ENCODE results near the gene HSPB1.
"Not testable (repeated sequence)": the region's sequence is repeated elsewhere in the genome, so short reads cannot be mapped to it uniquely, and the experiment has no call there.

Gene HSPB1

GRCh38 chr7:76308874-76309273 is 6.4 kb downstream of the HSPB1 start:
- not testable (repeated sequence) for DNase-seq (ENCODE audit: low read depth)

- not testable (repeated sequence) for DNase-seq (ENCODE audit: low read depth)
Observed at GRCh38 chr7:76309341-76310101, 7.0 kb downstream of the HSPB1 start.

- no peak for DNase-seq (ENCODE audit: low read depth)
Observed at GRCh38 chr7:76310102-76310957, 7.9 kb downstream of the HSPB1 start.

- not testable (repeated sequence) for DNase-seq (ENCODE audit: low read depth)
Observed at GRCh38 chr7:76311838-76312237, 9.4 kb downstream of the HSPB1 start.

GRCh38 chr7:76314042-76314721 is 11.7 kb downstream of the HSPB1 start:
- DNase-seq (ENCODE audit: low read depth): no peak

- not testable (repeated sequence) for DNase-seq (ENCODE audit: low read depth)
Observed at GRCh38 chr7:76314740-76315139, 12.3 kb downstream of the HSPB1 start.

- no peak for DNase-seq (ENCODE audit: low read depth)
Observed at GRCh38 chr7:76315364-76315763, 12.9 kb downstream of the HSPB1 start.

- no peak for DNase-seq (ENCODE audit: low read depth)
Observed at GRCh38 chr7:76316984-76317781, 14.7 kb downstream of the HSPB1 start.

- no peak for DNase-seq (ENCODE audit: low read depth)
Observed at GRCh38 chr7:76317782-76318487, 15.5 kb downstream of the HSPB1 start.

GRCh38 chr7:76318488-76319353 is 16.2 kb downstream of the HSPB1 start:
- DNase-seq (ENCODE audit: low read depth): no peak

- DNase-seq (ENCODE audit: low read depth): no peak
Observed at GRCh38 chr7:76325092-76325491, 22.6 kb downstream of the HSPB1 start.

- DNase-seq (ENCODE audit: low read depth): no peak
Observed at GRCh38 chr7:76325811-76326210, 23.3 kb downstream of the HSPB1 start.

GRCh38 chr7:76326646-76327233 is 24.3 kb downstream of the HSPB1 start:
- DNase-seq (ENCODE audit: low read depth): no peak

GRCh38 chr7:76327610-76328009 is 25.1 kb downstream of the HSPB1 start:
- no peak for DNase-seq (ENCODE audit: low read depth)

GRCh38 chr7:76328389-76328788 is 25.9 kb downstream of the HSPB1 start:
- DNase-seq (ENCODE audit: low read depth): no peak

- DNase-seq (ENCODE audit: low read depth): no peak
Observed at GRCh38 chr7:76329479-76329878, 27.0 kb downstream of the HSPB1 start.

GRCh38 chr7:76330261-76330660 is 27.8 kb downstream of the HSPB1 start:
- no peak for DNase-seq (ENCODE audit: low read depth)

GRCh38 chr7:76330673-76331072 is 28.2 kb downstream of the HSPB1 start:
- DNase-seq (ENCODE audit: low read depth): no peak

- DNase-seq (ENCODE audit: low read depth): no peak
Observed at GRCh38 chr7:76332078-76332477, 29.6 kb downstream of the HSPB1 start.
